GM12878 (cell line): ENCODE results near the gene ALAS1. TPM values are rescaled to one million over a fixed set of nuclear protein-coding genes. Genes with fewer than 3 reads are reported as not detected.

ENCODE experiments used
- ATAC-seq: fragments of 200-7000 bp; cut with Tn5 transposase; 3 replicates; pipeline ENCODE4 v1.9.1; 2020; ENCODE audit warnings: mild to moderate bottlenecking, moderate library complexity
- BruUV-seq: library from RNA; stranded (reverse); fragments of 400-500 nt; replicated peaks from 2 replicates; lab custom pipeline; 2021; lab: Mats Ljungman, UMichigan
- CTCF ChIA-PET: fragments of 300-600 bp; sonication (Branson Sonifier 250); formaldehyde crosslinking; extraction: SDS; loops from one replicate; lab custom pipeline; 2021; ENCODE audit warnings: inconsistent platforms; lab: Yijun Ruan, JAX
- POLR2A ChIA-PET: fragments of 350-600 bp; formaldehyde crosslinking; extraction: SDS; loops from one replicate; lab custom pipeline; 2021; ENCODE audit warnings: inconsistent platforms; lab: Charles Lee
- RAD21 ChIA-PET: fragments of 300-600 bp; sonication (Branson Sonifier 250); formaldehyde crosslinking; loops from one replicate; lab custom pipeline; 2023; ENCODE audit warnings: antibody characterized with exemption; ENCODE audit not compliant: unreplicated experiment; lab: Charles Lee
- SMC1A ChIA-PET: fragments of 300-600 bp; sonication (Branson Sonifier 250); formaldehyde crosslinking; loops from one replicate; lab custom pipeline; 2023; ENCODE audit not compliant: unreplicated experiment, uncharacterized antibody; lab: Charles Lee
- DNase-seq: peaks from one replicate; pipeline ENCODE4 v3.0.0-alpha.2; 2011; ENCODE audit warnings: low read depth, low spot score
- FAIRE-seq: peaks from 3 replicates; lab custom pipeline; 2011; peaks lifted over from hg19 to GRCh38; lab: Jason Lieb, UNC
- H2AFZ ChIP-seq: 2 replicates; pipeline ENCODE4 v1.6.0; 2011; ENCODE audit warnings: low read depth, low read length, control low read depth; ENCODE audit not compliant: control insufficient read depth
- H3K27ac ChIP-seq: 2 replicates; pipeline ENCODE4 v1.5.1; 2011; ENCODE audit warnings: control low read depth; ENCODE audit not compliant: control insufficient read depth, insufficient read depth
- H3K27me3 ChIP-seq, 2 experiments: replicated peaks in 1 of 2; 2 replicates each; pipeline versions ENCODE4 v1.6.0 to v1.6.1; 2011; ENCODE audit warnings: low read length in 1 of 2; ENCODE audit not compliant: control insufficient read depth in 2 of 2, insufficient read depth in 2 of 2
- H3K36me3 ChIP-seq, 2 experiments: 2 replicates each; pipeline ENCODE4 v1.5.1; 2011; ENCODE audit warnings: low read length in 1 of 2; ENCODE audit not compliant: control insufficient read depth in 2 of 2, insufficient read depth in 2 of 2
- H3K4me1 ChIP-seq: 2 replicates; pipeline ENCODE4 v1.6.1; 2011; ENCODE audit warnings: mild to moderate bottlenecking, low read length, moderate library complexity, mixed read lengths; ENCODE audit not compliant: control insufficient read depth, insufficient read depth
- H3K4me2 ChIP-seq: 2 replicates; pipeline ENCODE4 v1.6.0; 2011; ENCODE audit warnings: control low read depth; ENCODE audit not compliant: control insufficient read depth, insufficient read depth
- H3K4me3 ChIP-seq: fragments of 200-600 bp; sonication (generic); 2 replicates; pipeline ENCODE4 v1.5.1; 2016
- H3K79me2 ChIP-seq: 2 replicates; pipeline ENCODE4 v1.6.0; 2011; ENCODE audit warnings: low read length; ENCODE audit not compliant: control insufficient read depth, insufficient read depth
- H3K9ac ChIP-seq: 2 replicates; pipeline ENCODE4 v1.8.0; 2011; ENCODE audit warnings: low read length, control low read depth, mixed read lengths; ENCODE audit not compliant: control insufficient read depth, insufficient read depth
- H3K9me3 ChIP-seq: replicated peaks from 3 replicates; pipeline ENCODE4 v1.5.1; 2011; ENCODE audit warnings: mild to moderate bottlenecking, low read length; ENCODE audit not compliant: control insufficient read depth, insufficient read depth
- H4K20me1 ChIP-seq: 2 replicates; pipeline ENCODE4 v1.6.0; 2011; ENCODE audit not compliant: control insufficient read depth, insufficient read depth
- DPF2 ChIP-seq: fragments of 450-650 bp; IDR thresholded peaks from 2 replicates; pipeline ENCODE4 v1.6.1; 2017; ENCODE audit warnings: mild to moderate bottlenecking
- IKZF1 ChIP-seq: fragments of 450-650 bp; conservative IDR thresholded peaks from 2 replicates; pipeline ENCODE4 v1.6.1; 2017; ENCODE audit warnings: antibody characterized with exemption, mild to moderate bottlenecking
- IKZF2 ChIP-seq, 2 experiments: fragments of 450-650 bp; IDR thresholded peaks; 2 replicates each; pipeline ENCODE4 v1.6.1; 2017; ENCODE audit warnings: mild to moderate bottlenecking in 2 of 2, moderate library complexity in 2 of 2
- NR2F1 ChIP-seq: fragments of 450-650 bp; conservative IDR thresholded peaks from 2 replicates; pipeline ENCODE4 v1.6.1; 2017; ENCODE audit warnings: mild to moderate bottlenecking
- POLR2A ChIP-seq: IDR thresholded peaks from 2 replicates; pipeline ENCODE4 v1.6.1; 2011; ENCODE audit warnings: low read depth, mild to moderate bottlenecking, low read length
- RBBP5 ChIP-seq: fragments of 200-600 bp; sonication (generic); conservative IDR thresholded peaks from 2 replicates; pipeline ENCODE4 v1.6.1; 2016
- SIN3A ChIP-seq: IDR thresholded peaks from 2 replicates; pipeline ENCODE4 v1.6.1; 2012; ENCODE audit warnings: low read depth, low read length, improper control_type of control experiment
- SMC3 ChIP-seq: IDR thresholded peaks from 2 replicates; pipeline ENCODE4 v1.6.1; 2011; ENCODE audit warnings: low read length, improper control_type of control experiment, borderline replicate concordance
- ZNF217 ChIP-seq: fragments of 450-650 bp; IDR thresholded peaks from 2 replicates; pipeline ENCODE4 v1.6.1; 2017; ENCODE audit warnings: antibody characterized with exemption, mild to moderate bottlenecking
- WGBS: methylation state at CpG from one replicate; pipeline ENCODE4 v1.1.6; 2016; ENCODE audit warnings: low lambda C conversion rate; ENCODE audit not compliant: insufficient replicate concordance, insufficient coverage; ENCODE audit errors: missing lambda C conversion rate; 5-methylcytosine and 5-hydroxymethylcytosine counted together
- in situ Hi-C: fragments of 300-500 bp; cut with MboI; formaldehyde crosslinking; loops from 9 replicates; pipeline ENCODE4 v1.14.3; 2018; ENCODE audit warnings: mixed read lengths
- intact Hi-C: fragments of 100-400 bp; cut with micrococcal nuclease; formaldehyde crosslinking; loops from one replicate; pipeline ENCODE4 v1.14.2; 2022; ENCODE audit not compliant: unreplicated experiment
- polyA plus RNA-seq, 11 experiments: library from polyadenylated mRNA; depleted of rRNA in 4 of 11; unstranded in 6 of 11; stranded (reverse) in 5 of 11; fragments of >200 nt; fragmentation: Nextera tagmentation in 4 of 11; fragmentation: Illumina TruSeq in 1 of 11; extraction: Ambion mirVana in 4 of 11; extraction: Trizol in 1 of 11; gene quantifications; 1 replicate in 1 of 11; 2 replicates in 10 of 11; pipeline versions ENCODE4 v1.2.1 to v1.2.3, GENCODE V29; 2011 to 2016; ENCODE audit warnings: inconsistent platforms in 2 of 11, missing spikeins in 2 of 11, low read depth in 1 of 11
- total RNA-seq, 4 experiments: library from RNA; depleted of rRNA in 3 of 4; stranded (reverse); fragments of >200 nt in 3 of 4; fragmentation: Illumina TruSeq in 1 of 4; extraction: Trizol in 1 of 4; gene quantifications; 2 replicates each; pipeline versions ENCODE4 v1.2.1 to v1.2.3, GENCODE V29; 2013 to 2021
- TF ChIP-seq, protein P1 (sequence below): fragments of 450-650 bp; formaldehyde crosslinking; IDR thresholded peaks from 2 replicates; pipeline ENCODE4 v1.5.0; 2022; ENCODE audit warnings: mild to moderate bottlenecking, missing genetic modification characterization
- TF ChIP-seq, protein P2 (sequence below): fragments of 150-350 bp; IDR thresholded peaks from 2 replicates; pipeline ENCODE4 v1.6.1; 2016; ENCODE audit warnings: low read depth, low read length
- TF ChIP-seq, protein P3 (sequence below): IDR thresholded peaks from 2 replicates; pipeline ENCODE4 v1.6.1; 2011; ENCODE audit warnings: low read depth, mild to moderate bottlenecking, low read length, moderate library complexity, borderline replicate concordance; ENCODE audit errors: extremely low read depth
- TF ChIP-seq, protein P4 (sequence below): IDR thresholded peaks from 2 replicates; pipeline ENCODE4 v1.6.1; 2011; ENCODE audit warnings: borderline replicate concordance, low read depth, mild to moderate bottlenecking, moderate library complexity, mixed read lengths, low read length; ENCODE audit not compliant: insufficient read depth; ENCODE audit errors: extremely low read length

Gene ALAS1
- total and polyA plus RNA-seq, 10 of the 15 experiments (the other 5 are each of a cell fraction or from before 2014, with no cell fraction given): 69.9 to 115 (median 94.1) TPM

DNA sequence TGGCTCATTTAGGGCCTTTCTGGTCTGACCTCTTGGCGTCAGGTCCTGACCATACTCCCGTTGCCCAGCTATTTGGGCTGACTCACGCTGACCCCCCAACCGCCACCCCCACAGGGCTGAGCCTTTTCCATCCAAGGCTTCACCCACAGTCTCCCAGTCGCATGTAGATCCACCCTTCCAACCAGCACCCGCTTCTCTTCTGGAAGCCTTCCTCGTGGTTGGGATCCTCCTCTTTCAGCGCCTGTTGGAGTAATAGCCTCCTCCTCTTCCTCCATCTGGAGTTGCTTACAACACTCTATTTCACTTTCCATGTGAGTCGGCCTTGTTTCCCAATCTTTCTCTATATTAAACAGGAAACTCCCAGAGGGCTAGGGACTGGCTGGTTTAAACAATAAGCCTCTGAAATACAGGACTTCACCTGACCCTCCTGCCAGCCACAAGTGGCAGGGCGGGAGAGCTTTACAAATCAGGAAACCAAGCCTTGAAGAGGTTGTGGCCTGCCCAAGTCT, 2.1 kb upstream of the ALAS1 start:
- ChIA-PET RAD21 (no interaction called here), CTCF (interaction anchor here (1.1 kb wide), 1 partner anchor 9 kb away, joined by 3 read pairs; no protein-coding TSS in a partner anchor), POLR2A (interaction anchor here (1.1 to 1.2 kb wide), 2 partner anchors 9 to 42 kb away, joined by 4 read pairs; partner anchors contain the start of gene POC1A), SMC1A (interaction anchor here (1.0 to 1.6 kb wide), 3 partner anchors 10 to 25 kb away, joined by 3 to 5 read pairs (median 3); no protein-coding TSS in a partner anchor)
- no peak for FAIRE-seq
- H3K9me3 ChIP-seq: no peaks in the 10 kb centered on the region
- no peak overlapping the region for H3K4me2 ChIP-seq
- TF ChIP-seq IKZF2 (IDR thresholded peaks at IDR 0.05) (0 out of 4 replicates have a peak, but pooled peaks of 1 of the 2 experiments have one; percentile 12), ZNF217 (no peak), IKZF1 (peak; percentile 48; the same call in 1 of the 2 replicates), SIN3A (no peak), POLR2A (no peak), SMC3 (no peak), RBBP5 (no peak), DPF2 (peak; percentile 42; the same call in 1 of the 2 replicates), NR2F1 (peak; percentile 87)
- TF ChIP-seq, protein P1, sequence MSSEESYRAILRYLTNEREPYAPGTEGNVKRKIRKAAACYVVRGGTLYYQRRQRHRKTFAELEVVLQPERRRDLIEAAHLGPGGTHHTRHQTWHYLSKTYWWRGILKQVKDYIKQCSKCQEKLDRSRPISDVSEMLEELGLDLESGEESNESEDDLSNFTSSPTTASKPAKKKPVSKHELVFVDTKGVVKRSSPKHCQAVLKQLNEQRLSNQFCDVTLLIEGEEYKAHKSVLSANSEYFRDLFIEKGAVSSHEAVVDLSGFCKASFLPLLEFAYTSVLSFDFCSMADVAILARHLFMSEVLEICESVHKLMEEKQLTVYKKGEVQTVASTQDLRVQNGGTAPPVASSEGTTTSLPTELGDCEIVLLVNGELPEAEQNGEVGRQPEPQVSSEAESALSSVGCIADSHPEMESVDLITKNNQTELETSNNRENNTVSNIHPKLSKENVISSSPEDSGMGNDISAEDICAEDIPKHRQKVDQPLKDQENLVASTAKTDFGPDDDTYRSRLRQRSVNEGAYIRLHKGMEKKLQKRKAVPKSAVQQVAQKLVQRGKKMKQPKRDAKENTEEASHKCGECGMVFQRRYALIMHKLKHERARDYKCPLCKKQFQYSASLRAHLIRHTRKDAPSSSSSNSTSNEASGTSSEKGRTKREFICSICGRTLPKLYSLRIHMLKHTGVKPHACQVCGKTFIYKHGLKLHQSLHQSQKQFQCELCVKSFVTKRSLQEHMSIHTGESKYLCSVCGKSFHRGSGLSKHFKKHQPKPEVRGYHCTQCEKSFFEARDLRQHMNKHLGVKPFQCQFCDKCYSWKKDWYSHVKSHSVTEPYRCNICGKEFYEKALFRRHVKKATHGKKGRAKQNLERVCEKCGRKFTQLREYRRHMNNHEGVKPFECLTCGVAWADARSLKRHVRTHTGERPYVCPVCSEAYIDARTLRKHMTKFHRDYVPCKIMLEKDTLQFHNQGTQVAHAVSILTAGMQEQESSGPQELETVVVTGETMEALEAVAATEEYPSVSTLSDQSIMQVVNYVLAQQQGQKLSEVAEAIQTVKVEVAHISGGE (CRISPR knock-in tag): no peak
- TF ChIP-seq, protein P2, sequence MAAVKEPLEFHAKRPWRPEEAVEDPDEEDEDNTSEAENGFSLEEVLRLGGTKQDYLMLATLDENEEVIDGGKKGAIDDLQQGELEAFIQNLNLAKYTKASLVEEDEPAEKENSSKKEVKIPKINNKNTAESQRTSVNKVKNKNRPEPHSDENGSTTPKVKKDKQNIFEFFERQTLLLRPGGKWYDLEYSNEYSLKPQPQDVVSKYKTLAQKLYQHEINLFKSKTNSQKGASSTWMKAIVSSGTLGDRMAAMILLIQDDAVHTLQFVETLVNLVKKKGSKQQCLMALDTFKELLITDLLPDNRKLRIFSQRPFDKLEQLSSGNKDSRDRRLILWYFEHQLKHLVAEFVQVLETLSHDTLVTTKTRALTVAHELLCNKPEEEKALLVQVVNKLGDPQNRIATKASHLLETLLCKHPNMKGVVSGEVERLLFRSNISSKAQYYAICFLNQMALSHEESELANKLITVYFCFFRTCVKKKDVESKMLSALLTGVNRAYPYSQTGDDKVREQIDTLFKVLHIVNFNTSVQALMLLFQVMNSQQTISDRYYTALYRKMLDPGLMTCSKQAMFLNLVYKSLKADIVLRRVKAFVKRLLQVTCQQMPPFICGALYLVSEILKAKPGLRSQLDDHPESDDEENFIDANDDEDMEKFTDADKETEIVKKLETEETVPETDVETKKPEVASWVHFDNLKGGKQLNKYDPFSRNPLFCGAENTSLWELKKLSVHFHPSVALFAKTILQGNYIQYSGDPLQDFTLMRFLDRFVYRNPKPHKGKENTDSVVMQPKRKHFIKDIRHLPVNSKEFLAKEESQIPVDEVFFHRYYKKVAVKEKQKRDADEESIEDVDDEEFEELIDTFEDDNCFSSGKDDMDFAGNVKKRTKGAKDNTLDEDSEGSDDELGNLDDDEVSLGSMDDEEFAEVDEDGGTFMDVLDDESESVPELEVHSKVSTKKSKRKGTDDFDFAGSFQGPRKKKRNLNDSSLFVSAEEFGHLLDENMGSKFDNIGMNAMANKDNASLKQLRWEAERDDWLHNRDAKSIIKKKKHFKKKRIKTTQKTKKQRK: no peak
- TF ChIP-seq, protein P3, sequence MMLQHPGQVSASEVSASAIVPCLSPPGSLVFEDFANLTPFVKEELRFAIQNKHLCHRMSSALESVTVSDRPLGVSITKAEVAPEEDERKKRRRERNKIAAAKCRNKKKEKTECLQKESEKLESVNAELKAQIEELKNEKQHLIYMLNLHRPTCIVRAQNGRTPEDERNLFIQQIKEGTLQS: no peak
- TF ChIP-seq, protein P4, sequence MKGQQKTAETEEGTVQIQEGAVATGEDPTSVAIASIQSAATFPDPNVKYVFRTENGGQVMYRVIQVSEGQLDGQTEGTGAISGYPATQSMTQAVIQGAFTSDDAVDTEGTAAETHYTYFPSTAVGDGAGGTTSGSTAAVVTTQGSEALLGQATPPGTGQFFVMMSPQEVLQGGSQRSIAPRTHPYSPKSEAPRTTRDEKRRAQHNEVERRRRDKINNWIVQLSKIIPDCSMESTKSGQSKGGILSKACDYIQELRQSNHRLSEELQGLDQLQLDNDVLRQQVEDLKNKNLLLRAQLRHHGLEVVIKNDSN: no peak
- no TSS peak for BruUV-seq
- intact Hi-C loops (no loop called here), in situ Hi-C loops (no loop called here)
- no peak for ATAC-seq
- H2AFZ ChIP-seq: no peak overlapping the region
- H3K27me3 ChIP-seq: no peaks in the 10 kb centered on the region
- no peak overlapping the region for H3K4me3 ChIP-seq
- H3K27ac ChIP-seq: no peak overlapping the region
- 0 out of 4 replicates have a peak, but pooled peaks cover 0 to 4% of the 10 kb centered on the region in 2 experiments for H3K36me3 ChIP-seq
- H3K4me1 ChIP-seq: peaks cover 25% of the 10 kb centered on the region
- 51% methylated on average over 10 of the region's 10 CpGs for WGBS
- DNase-seq: no peak
- H3K9ac ChIP-seq: no peak overlapping the region
- H4K20me1 ChIP-seq: no peaks in the 10 kb centered on the region
- H3K79me2 ChIP-seq: peaks cover 19% of the 10 kb centered on the region
